SIG-M5 treated with dmso at 0.1 percent for 504 hours (cell line): ENCODE measurements around the gene LCE3A.
"Not testable (repeated sequence)": the region's sequence is repeated elsewhere in the genome, so short reads cannot be mapped to it uniquely, and the experiment has no call there.

Source experiments
- DNase-seq: peaks from one replicate; lab custom pipeline; 2025; ENCODE audit not compliant: unreplicated experiment; lab: John Stamatoyannopoulos, UW

Gene LCE3A

GRCh38 chr1:152622803-152623202 is at the start of gene LCE3A:
TSS of gene LCE3A (minus strand) at chr1:152623103. CDS start at chr1:152623103, 0 bp downstream.
- DNase-seq: no peak

- DNase-seq: no peak
These were observed 44.7 kb upstream of the LCE3A start for GRCh38 chr1:152667648-152668047.

GRCh38 chr1:152666171-152666570 is 43.3 kb upstream of the LCE3A start:
- DNase-seq: not testable (repeated sequence)

GRCh38 chr1:152663098-152663497 is 40.2 kb upstream of the LCE3A start, which contains the start of gene LCE2D:
TSS of gene LCE2D (plus strand) at chr1:152663380. CDS start at chr1:152664106, 726 bp downstream.
- DNase-seq: no peak

GRCh38 chr1:152658649-152659048 is 35.7 kb upstream of the LCE3A start:
- no peak for DNase-seq

GRCh38 chr1:152657677-152658076 is 34.8 kb upstream of the LCE3A start:
- no peak for DNase-seq

- no peak for DNase-seq
These were observed 33.6 kb upstream of the LCE3A start for GRCh38 chr1:152656459-152656858.

GRCh38 chr1:152654110-152654509 is 31.2 kb upstream of the LCE3A start:
- DNase-seq: peak; percentile 48

GRCh38 chr1:152646656-152647055 is 23.8 kb upstream of the LCE3A start:
- no peak for DNase-seq

GRCh38 chr1:152645146-152645545 is 22.2 kb upstream of the LCE3A start:
- no peak for DNase-seq

GRCh38 chr1:152643945-152644344 is 21.0 kb upstream of the LCE3A start:
- DNase-seq: no peak

- no peak for DNase-seq
These were observed 17.4 kb upstream of the LCE3A start for GRCh38 chr1:152640351-152640750.

- no peak for DNase-seq
These were observed 7.7 kb upstream of the LCE3A start for GRCh38 chr1:152630596-152630995.

- no peak for DNase-seq
These were observed 3.8 kb upstream of the LCE3A start for GRCh38 chr1:152626744-152627143.

GRCh38 chr1:152623203-152623844 is 421 bp upstream of the LCE3A start:
- no peak for DNase-seq

GRCh38 chr1:152621993-152622392 is 910 bp downstream of the LCE3A start:
- no peak for DNase-seq

- no peak for DNase-seq
These were observed 9.4 kb downstream of the LCE3A start, which contains the start of gene LCE3B for GRCh38 chr1:152613511-152613910. TSS of gene LCE3B (plus strand) at chr1:152613811. CDS start at chr1:152613811, 0 bp downstream.

- DNase-seq: no peak
These were observed 23.0 kb downstream of the LCE3A start, which contains the start of gene LCE3C for GRCh38 chr1:152599934-152600333. TSS of gene LCE3C (plus strand) at chr1:152600234. CDS start at chr1:152600732, 498 bp downstream.

- DNase-seq: no peak
These were observed 25.9 kb downstream of the LCE3A start for GRCh38 chr1:152596986-152597385.

- DNase-seq: no peak
These were observed 37.3 kb downstream of the LCE3A start for GRCh38 chr1:152585586-152585985.

GRCh38 chr1:152582647-152583046 is 40.3 kb downstream of the LCE3A start:
- DNase-seq: no peak

- no peak for DNase-seq
These were observed 42.5 kb downstream of the LCE3A start, which contains the start of gene LCE3D for GRCh38 chr1:152580433-152580832. TSS of gene LCE3D (minus strand) at chr1:152580516. CDS start at chr1:152579936, 580 bp downstream.

- DNase-seq: not testable (repeated sequence)
These were observed 43.4 kb downstream of the LCE3A start for GRCh38 chr1:152579526-152579925.
